C4-2B (cell line): ENCODE data around the gene EFNB3.

ENCODE experiments used
- H3K27ac ChIP-seq: fragments of 450-650 bp; 2 replicates; pipeline ENCODE4 v1.5.1; 2017
- ZFX ChIP-seq: fragments of 450-650 bp; IDR thresholded peaks from 2 replicates; pipeline ENCODE4 v1.6.1; 2017
- TF ChIP-seq, protein P1 (sequence below): fragments of 450-650 bp; conservative IDR thresholded peaks from 2 replicates; pipeline ENCODE4 v1.5.1; 2017; ENCODE audit warnings: mild to moderate bottlenecking

EFNB3 gene

DNA sequence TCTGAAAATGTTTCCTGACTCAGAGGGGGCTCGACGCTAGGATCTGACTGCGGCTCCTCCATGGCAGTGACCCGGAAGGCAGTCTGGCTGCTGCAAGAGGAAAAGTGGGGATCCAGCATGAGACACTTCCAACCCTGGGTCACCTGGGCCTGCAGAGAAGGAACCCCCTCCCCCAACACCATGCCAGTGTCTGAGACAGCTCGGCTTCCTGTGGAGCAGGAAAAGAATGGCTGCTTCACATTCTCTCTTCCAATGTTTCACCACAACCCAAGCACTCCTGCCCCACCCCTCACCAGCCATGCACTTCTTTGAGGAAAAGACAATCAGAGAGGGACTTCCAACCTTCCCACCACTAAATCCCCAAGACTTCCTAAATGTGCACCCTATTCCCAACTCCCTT lies 28.5 kb upstream of the EFNB3 start:
- TF ChIP-seq, protein P1, sequence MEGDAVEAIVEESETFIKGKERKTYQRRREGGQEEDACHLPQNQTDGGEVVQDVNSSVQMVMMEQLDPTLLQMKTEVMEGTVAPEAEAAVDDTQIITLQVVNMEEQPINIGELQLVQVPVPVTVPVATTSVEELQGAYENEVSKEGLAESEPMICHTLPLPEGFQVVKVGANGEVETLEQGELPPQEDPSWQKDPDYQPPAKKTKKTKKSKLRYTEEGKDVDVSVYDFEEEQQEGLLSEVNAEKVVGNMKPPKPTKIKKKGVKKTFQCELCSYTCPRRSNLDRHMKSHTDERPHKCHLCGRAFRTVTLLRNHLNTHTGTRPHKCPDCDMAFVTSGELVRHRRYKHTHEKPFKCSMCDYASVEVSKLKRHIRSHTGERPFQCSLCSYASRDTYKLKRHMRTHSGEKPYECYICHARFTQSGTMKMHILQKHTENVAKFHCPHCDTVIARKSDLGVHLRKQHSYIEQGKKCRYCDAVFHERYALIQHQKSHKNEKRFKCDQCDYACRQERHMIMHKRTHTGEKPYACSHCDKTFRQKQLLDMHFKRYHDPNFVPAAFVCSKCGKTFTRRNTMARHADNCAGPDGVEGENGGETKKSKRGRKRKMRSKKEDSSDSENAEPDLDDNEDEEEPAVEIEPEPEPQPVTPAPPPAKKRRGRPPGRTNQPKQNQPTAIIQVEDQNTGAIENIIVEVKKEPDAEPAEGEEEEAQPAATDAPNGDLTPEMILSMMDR, result no peak
- TF ChIP-seq ZFX, result no peak
- no peak overlapping the region for H3K27ac ChIP-seq

GRCh38 chr17:7677388-7678067 lies 27.5 kb upstream of the EFNB3 start:
- no peak overlapping the region for H3K27ac ChIP-seq
- TF ChIP-seq, protein P1, result no peak
- TF ChIP-seq ZFX, result no peak

DNA sequence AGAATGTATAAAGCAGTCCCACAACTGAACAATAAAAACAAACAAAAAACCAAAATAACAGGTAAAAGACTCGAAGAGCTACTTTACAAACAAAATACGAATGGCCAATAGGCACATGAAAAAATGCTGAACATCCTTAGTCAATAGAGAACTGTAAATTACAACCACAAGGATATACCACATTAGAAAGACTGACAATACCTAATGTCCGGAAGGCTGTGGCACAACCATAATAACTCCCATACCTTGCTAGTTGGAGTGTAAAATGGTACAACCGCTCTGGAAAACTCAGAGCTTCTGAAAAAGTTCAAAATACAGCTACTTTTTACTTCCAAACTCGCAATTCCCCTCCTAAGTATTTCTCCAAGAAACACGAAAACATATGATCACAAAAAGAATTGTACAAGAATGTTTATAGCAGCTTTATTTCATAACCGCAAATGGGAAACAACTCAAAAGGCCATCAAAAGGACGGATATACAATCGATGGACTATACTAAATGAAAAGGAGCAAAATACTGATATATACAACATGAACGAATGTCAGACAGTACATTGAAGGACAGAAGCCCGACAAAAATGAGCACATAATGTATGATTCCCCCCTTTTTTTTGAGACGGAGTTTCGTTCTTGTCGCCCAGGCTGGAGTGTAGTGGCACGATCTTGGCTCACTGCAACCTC lies 20.0 kb upstream of the EFNB3 start:
- H3K27ac ChIP-seq, result peak overlapping the region; percentile 98
- TF ChIP-seq, protein P1, result no peak
- no peak for TF ChIP-seq ZFX

DNA sequence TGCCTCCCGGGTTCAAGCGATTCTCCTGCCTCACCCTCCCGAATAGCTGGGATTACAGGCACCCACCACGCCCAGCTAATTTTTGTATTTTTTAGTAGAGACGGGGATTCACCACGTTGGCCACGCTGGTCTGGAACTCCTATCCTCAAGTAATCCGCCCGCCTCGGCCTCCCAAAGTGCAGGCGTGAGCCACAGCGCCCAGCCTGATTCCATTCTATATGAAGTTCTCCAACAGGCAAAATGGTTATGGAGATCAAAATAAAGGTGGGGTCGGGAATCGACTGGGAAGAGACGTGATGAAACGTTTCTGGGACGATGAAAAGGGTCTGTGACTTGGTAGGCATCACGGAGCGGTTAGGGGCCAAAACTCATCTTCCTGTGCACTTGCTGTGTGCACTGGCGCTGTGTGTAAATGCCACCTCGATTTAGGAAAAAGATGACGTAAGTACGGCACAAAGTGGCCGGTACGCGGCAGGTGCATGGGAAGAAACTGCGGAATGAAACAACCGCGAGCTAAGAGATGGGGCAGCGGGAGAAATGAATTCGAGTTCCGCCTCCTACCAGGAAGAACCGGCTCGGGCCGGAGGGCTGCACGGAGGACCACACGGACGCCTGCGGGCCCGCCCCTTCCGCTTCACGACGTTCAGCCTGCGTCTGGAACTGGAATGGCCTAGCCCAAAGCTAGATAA lies 19.3 kb upstream of the EFNB3 start:
- H3K27ac ChIP-seq, result peak overlapping the region; percentile 98
- TF ChIP-seq ZFX, result no peak
- TF ChIP-seq, protein P1, result no peak

DNA sequence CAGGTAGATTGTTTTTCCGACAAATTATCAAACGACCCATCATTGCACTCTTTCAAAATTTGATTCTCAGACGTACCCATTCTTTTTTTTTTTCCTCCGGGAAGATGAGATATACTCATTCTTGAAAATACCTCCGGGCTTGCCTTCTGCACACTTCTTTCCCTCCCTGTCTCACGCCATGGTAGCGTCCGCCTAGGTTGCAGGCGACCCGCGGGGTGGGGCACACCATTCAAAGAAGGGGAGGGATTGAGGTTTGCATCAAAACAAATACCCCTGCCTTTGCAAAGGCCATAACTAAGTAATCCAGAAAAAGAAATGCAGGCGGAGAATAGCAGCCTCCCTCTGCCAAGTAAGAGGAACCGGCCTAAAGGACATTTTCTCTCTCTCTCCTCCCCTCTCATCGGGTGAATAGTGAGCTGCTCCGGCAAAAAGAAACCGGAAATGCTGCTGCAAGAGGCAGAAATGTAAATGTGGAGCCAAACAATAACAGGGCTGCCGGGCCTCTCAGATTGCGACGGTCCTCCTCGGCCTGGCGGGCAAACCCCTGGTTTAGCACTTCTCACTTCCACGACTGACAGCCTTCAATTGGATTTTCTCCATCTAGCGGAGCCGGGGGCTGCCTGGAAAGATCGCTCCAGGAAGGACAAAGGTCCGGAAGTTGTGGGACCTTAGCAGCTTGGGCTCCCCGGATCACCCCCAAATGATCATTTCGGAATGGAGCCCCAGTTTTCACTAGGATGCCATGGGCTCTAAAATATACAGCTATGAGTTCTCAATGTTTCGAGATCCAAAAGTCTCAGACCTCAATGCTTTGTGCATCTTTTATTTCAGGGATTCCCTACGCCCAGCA lies 18.6 kb upstream of the EFNB3 start:
- H3K27ac ChIP-seq, result peak overlapping the region; percentile 98
- no peak for TF ChIP-seq ZFX
- TF ChIP-seq, protein P1, result no peak

GRCh38 chr17:7687072-7687907 lies 17.7 kb upstream of the EFNB3 start, which contains the start of gene TP53:
TSS of gene TP53 (minus strand) at chr17:7687490. CDS start at chr17:7676594, 10,896 bp downstream.
- no peak for TF ChIP-seq ZFX
- TF ChIP-seq, protein P1, result no peak
- peak within 1 kb of the TSS; percentile 98 for H3K27ac ChIP-seq
